ENCODE measurements around the gene EPN3. TPM values are rescaled to one million over a fixed set of nuclear protein-coding genes. Genes with fewer than 3 reads are reported as not detected.

EPN3 gene
- total and polyA plus RNA-seq, 2 experiments from 2014 or later = 2.3 to 7.7 TPM

GRCh38 chr17:50523208-50523607, 9.3 kb upstream of the EPN3 start (continued):
- TF ChIP-seq ZNF462 (CRISPR knock-in tag; IDR thresholded peaks at IDR 0.05) (no peak), ETS1 (IDR thresholded peaks at IDR 0.05) (no peak)

GRCh38 chr17:50524838-50525237, 7.7 kb upstream of the EPN3 start:
- Histone ChIP-seq H3K9me2 (ENCODE audit: insufficient read depth) (peaks cover under 1% of the 10 kb centered on the region; the same call in 1 of the 2 replicates), H3K27ac (ENCODE audit: low read depth) (no peak overlapping the region), H3F3A (replicated peaks; ENCODE audit: low read depth) (no peaks in the 10 kb centered on the region), H2AFZ (no peak overlapping the region), H3K4me3 (no peak overlapping the region), H3K36me3 (ENCODE audit: insufficient read depth) (no peaks in the 10 kb centered on the region), H3K4me1 (ENCODE audit: insufficient read depth) (no peaks in the 10 kb centered on the region), H3K27me3 (ENCODE audit: insufficient read depth) (no peaks in the 10 kb centered on the region), H4K20me1 (replicated peaks; ENCODE audit: insufficient read depth) (no peaks in the 10 kb centered on the region), H3K79me2 (replicated peaks; ENCODE audit: insufficient read depth) (no peaks in the 10 kb centered on the region), H3K4me2 (no peak overlapping the region)
- no peaks in the 10 kb centered on the region; the same call in 2 of the 3 replicates for H3K36me3 Mint-ChIP-seq (ENCODE audit: low read depth)
- no peaks in the 10 kb centered on the region for H3K9me3 Mint-ChIP-seq
- H3K27ac Mint-ChIP-seq = no peak overlapping the region
- no peak overlapping the region for H3K4me3 Mint-ChIP-seq
- no peak for DNase-seq (ENCODE audit: low spot score)
- peaks cover 3% of the 10 kb centered on the region; the same call in 1 of the 3 replicates for H3K4me1 Mint-ChIP-seq
- no peak for ATAC-seq
- H3K27me3 Mint-ChIP-seq (ENCODE audit: insufficient read depth, low read depth, poor library complexity) = peaks cover 7% of the 10 kb centered on the region
- TF ChIP-seq POLR2AphosphoS5 (IDR thresholded peaks at IDR 0.05; ENCODE audit: low read depth) (no peak), REST (IDR thresholded peaks at IDR 0.05; ENCODE audit: unreplicated experiment) (no peak), EZH2phosphoT487 (IDR thresholded peaks at IDR 0.05; ENCODE audit: unreplicated experiment) (no peak), ZNF114 (CRISPR knock-in tag; IDR thresholded peaks at IDR 0.05) (no peak), CTCF (conservative IDR thresholded peaks at IDR 0.05; ENCODE audit: low read depth in 2 of 2) (no peak), NANOG (IDR thresholded peaks at IDR 0.05; ENCODE audit: borderline replicate concordance) (no peak), STAT1 (IDR thresholded peaks at IDR 0.05; ENCODE audit: unreplicated experiment) (no peak), EZH2 (IDR thresholded peaks at IDR 0.05; ENCODE audit: low read depth, unreplicated experiment) (no peak), JUNB (IDR thresholded peaks at IDR 0.05; ENCODE audit: unreplicated experiment) (no peak)
